ENCODE data around the gene RLIM.

The RLIM gene

GRCh38 chrX:74535408-74536151, 78.8 kb downstream of the RLIM start:
- DNase-seq = peak; percentile 9 to 38

All from CD4-positive, alpha-beta T cell treated with Interferon alpha-2 for 1 hour (primary cell).